OCI-LY1 (cell line): ENCODE measurements around the gene RC3H1.

Experiments used
- CTCF ChIP-seq: fragments of 200-600 bp; sonication (generic), shearing (Covaris generic); IDR thresholded peaks from 2 replicates; pipeline ENCODE4 v1.5.1; 2017; ENCODE audit warnings: mild to moderate bottlenecking, antibody characterized with exemption, low read length, moderate library complexity, mixed read lengths
- EZH2 ChIP-seq: fragments of 200-600 bp; sonication (generic), shearing (Covaris generic); IDR thresholded peaks from 2 replicates; pipeline ENCODE4 v1.8.0; 2017; ENCODE audit warnings: borderline replicate concordance, mixed run types, mild to moderate bottlenecking, antibody characterized with exemption, low read length, moderate library complexity, mixed read lengths

- no peak for TF ChIP-seq CTCF
- TF ChIP-seq EZH2 = no peak
Observed at GRCh38 chr1:174051956-174052355, 29.8 kb upstream of the RC3H1 start.
